GM19452 (cell line): ENCODE results near the gene ZNF44.
A peak's percentile ranks its signal among the peaks of the same experiment; 100 is the strongest.
"Not testable (repeated sequence)": the region's sequence is repeated elsewhere in the genome, so short reads cannot be mapped to it uniquely, and the experiment has no call there.

ENCODE experiments used
- ATAC-seq: cut with Tn5 transposase; IDR thresholded peaks from one replicate; pipeline ENCODE4 v1.9.1; 2021; ENCODE audit not compliant: unreplicated experiment

Gene ZNF44

GRCh38 chr19:12294249-12295158 lies at the start of gene ZNF44:
Gene ZNF44, minus strand, starts transcription at chr19:12294883. Its CDS starts 189 bp downstream, at chr19:12294694.
- ATAC-seq, result peak; percentile 86

- peak; percentile 89 for ATAC-seq
Observed at GRCh38 chr19:12333162-12334159, 38.8 kb upstream of the ZNF44 start, which contains the start of gene ZNF563. Gene ZNF563, minus strand, starts transcription at chr19:12333633. Its CDS starts 151 bp downstream, at chr19:12333482.

GRCh38 chr19:12331211-12331941 lies 36.7 kb upstream of the ZNF44 start:
- peak; percentile 37 for ATAC-seq

GRCh38 chr19:12330340-12330739 lies 35.7 kb upstream of the ZNF44 start:
- ATAC-seq, result no peak

- ATAC-seq, result no peak
Observed at GRCh38 chr19:12325690-12326089, 31.0 kb upstream of the ZNF44 start.

GRCh38 chr19:12318782-12319413 lies 24.2 kb upstream of the ZNF44 start:
- ATAC-seq, result no peak

GRCh38 chr19:12314553-12314952 lies 19.9 kb upstream of the ZNF44 start:
- no peak for ATAC-seq

- ATAC-seq, result not testable (repeated sequence)
Observed at GRCh38 chr19:12308891-12309290, 14.2 kb upstream of the ZNF44 start.

- peak; percentile 8 for ATAC-seq
Observed at GRCh38 chr19:12295191-12295590, 508 bp upstream of the ZNF44 start.

- ATAC-seq, result peak; percentile 52
Observed at GRCh38 chr19:12293777-12294248, 870 bp downstream of the ZNF44 start.

GRCh38 chr19:12289790-12290065 lies 5.0 kb downstream of the ZNF44 start:
- ATAC-seq, result no peak

- ATAC-seq, result no peak
Observed at GRCh38 chr19:12287958-12288500, 6.7 kb downstream of the ZNF44 start.

GRCh38 chr19:12284631-12285030 lies 10.1 kb downstream of the ZNF44 start:
- ATAC-seq, result no peak

GRCh38 chr19:12284226-12284625 lies 10.5 kb downstream of the ZNF44 start:
- no peak for ATAC-seq

GRCh38 chr19:12278713-12279112 lies 16.0 kb downstream of the ZNF44 start:
- ATAC-seq, result no peak

- ATAC-seq, result no peak
Observed at GRCh38 chr19:12272980-12273901, 21.4 kb downstream of the ZNF44 start.

GRCh38 chr19:12272386-12272785 lies 22.3 kb downstream of the ZNF44 start:
- ATAC-seq, result no peak

- ATAC-seq, result no peak
Observed at GRCh38 chr19:12270854-12271253, 23.8 kb downstream of the ZNF44 start.
